Body of pancreas (tissue), 4 donors: ENCODE results near the gene ZGRF1.

Experiments used
- POLR2A ChIP-seq, 3 donors: fragments of 450-650 bp; IDR thresholded peaks; one replicate each; pipeline ENCODE4 v1.6.1; 2016; ENCODE audit warnings: antibody characterized with exemption in 3 of 3, mild to moderate bottlenecking in 2 of 3
- TF ChIP-seq, protein P1 (sequence below), 7 experiments: fragments of 450-650 bp in 4 of 7; fragments of 200-600 bp in 3 of 7; sonication (generic) in 3 of 7; IDR thresholded peaks; one replicate each; pipeline ENCODE4 v1.5.1; 2016 to 2019; ENCODE audit warnings: antibody characterized with exemption in 7 of 7

DNA sequence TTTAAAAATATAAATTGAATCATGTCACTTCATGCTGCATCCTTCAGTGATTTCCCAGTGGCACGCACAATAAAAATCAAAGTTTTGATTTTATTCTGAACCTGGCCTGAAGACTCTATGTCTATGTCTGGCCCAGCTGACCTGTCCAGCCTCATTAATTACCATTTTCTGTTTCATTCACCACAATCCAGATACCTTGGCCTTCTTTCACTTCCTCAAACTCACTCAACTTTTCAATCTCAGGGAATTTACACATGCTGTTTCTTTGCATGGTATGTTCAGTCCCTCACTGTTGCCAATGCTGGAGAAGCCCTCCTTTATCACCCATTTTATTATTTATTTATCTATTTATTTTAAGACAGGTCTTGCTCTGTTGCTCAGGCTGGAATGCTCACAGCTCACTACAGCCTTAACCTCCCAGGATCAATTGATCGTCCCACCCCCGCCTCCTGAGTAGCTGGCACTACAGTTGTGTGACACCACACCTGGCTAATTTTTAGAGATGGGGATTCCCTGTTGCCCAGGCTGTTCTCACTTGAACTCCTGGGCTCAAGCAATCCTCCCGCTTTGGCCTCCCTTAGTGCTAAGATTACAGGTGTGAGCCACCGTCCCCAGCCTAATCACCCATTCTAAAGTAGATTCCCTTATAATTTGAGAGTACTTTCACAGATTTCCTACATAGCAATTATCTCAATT lies 43.1 kb downstream of the ZGRF1 start:
- no peak for TF ChIP-seq POLR2A (IDR thresholded peaks at IDR 0.05)
- TF ChIP-seq, protein P1, sequence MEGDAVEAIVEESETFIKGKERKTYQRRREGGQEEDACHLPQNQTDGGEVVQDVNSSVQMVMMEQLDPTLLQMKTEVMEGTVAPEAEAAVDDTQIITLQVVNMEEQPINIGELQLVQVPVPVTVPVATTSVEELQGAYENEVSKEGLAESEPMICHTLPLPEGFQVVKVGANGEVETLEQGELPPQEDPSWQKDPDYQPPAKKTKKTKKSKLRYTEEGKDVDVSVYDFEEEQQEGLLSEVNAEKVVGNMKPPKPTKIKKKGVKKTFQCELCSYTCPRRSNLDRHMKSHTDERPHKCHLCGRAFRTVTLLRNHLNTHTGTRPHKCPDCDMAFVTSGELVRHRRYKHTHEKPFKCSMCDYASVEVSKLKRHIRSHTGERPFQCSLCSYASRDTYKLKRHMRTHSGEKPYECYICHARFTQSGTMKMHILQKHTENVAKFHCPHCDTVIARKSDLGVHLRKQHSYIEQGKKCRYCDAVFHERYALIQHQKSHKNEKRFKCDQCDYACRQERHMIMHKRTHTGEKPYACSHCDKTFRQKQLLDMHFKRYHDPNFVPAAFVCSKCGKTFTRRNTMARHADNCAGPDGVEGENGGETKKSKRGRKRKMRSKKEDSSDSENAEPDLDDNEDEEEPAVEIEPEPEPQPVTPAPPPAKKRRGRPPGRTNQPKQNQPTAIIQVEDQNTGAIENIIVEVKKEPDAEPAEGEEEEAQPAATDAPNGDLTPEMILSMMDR (IDR thresholded peaks at IDR 0.05) = no peak
